HL-60 (cell line): ENCODE results near the gene EPM2A.

Experiments used
- DNase-seq, 2 experiments: peaks; one replicate each; pipeline ENCODE4 v3.0.0-alpha.2; 2010 to 2020; ENCODE audit warnings: low read depth in 1 of 2, low spot score in 1 of 2
- H3K27ac ChIP-seq: fragments of 250-450 bp; sonication (Bioruptor Pico); replicated peaks from 2 replicates; pipeline ENCODE4 v1.5.1; 2020; ENCODE audit warnings: mild to moderate bottlenecking, moderate library complexity
- H3K27me3 ChIP-seq: fragments of 250-450 bp; sonication (Bioruptor Pico); 2 replicates; pipeline ENCODE4 v1.5.1; 2021; ENCODE audit warnings: mild to moderate bottlenecking, moderate library complexity; ENCODE audit not compliant: insufficient read depth, poor library complexity, severe bottlenecking
- H3K4me3 ChIP-seq: replicated peaks from 2 replicates; pipeline ENCODE4 v1.5.1; 2011; ENCODE audit warnings: mild to moderate bottlenecking, control low read depth, low read length; ENCODE audit not compliant: insufficient read depth
- GABPA ChIP-seq: IDR thresholded peaks from 2 replicates; pipeline ENCODE4 v1.6.1; 2012; ENCODE audit warnings: low read depth
- POLR2AphosphoS5 ChIP-seq: IDR thresholded peaks from 2 replicates; pipeline ENCODE4 v1.6.1; 2012; ENCODE audit warnings: low read depth
- SPI1 ChIP-seq: IDR thresholded peaks from 2 replicates; pipeline ENCODE4 v1.6.1; 2012; ENCODE audit warnings: low read depth, mild to moderate bottlenecking, borderline replicate concordance
- TF ChIP-seq, protein P1 (sequence below): IDR thresholded peaks from one replicate; pipeline ENCODE4 v1.5.1; 2011; ENCODE audit warnings: low read length, control low read depth, inconsistent platforms; ENCODE audit not compliant: insufficient read depth
- TF ChIP-seq, protein P2 (sequence below): IDR thresholded peaks from 2 replicates; pipeline ENCODE4 v1.6.1; 2012; ENCODE audit warnings: low read depth; ENCODE audit not compliant: insufficient replicate concordance

Gene EPM2A

DNA sequence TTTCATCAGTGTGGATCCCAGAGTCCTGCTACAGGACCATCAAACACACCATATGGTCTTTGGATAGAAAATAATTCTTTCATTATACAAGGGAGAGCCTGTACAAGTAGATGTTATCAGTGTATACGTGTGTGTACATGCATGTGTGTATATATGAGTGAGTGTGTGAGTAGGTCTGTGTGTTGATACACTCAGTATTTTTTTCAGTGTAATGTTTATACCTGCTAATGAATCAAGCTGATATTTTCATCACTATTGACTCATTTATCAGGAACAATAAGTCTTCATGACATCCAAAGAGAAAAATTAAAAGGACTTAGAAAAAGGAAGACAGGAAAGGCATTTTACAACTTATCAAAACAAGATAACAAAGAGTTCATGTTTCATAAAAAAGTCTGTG lies 66.5 kb downstream of the EPM2A start:
- TF ChIP-seq GABPA, result no peak
- TF ChIP-seq POLR2AphosphoS5, result no peak
- no peak for TF ChIP-seq SPI1
- TF ChIP-seq, protein P1, sequence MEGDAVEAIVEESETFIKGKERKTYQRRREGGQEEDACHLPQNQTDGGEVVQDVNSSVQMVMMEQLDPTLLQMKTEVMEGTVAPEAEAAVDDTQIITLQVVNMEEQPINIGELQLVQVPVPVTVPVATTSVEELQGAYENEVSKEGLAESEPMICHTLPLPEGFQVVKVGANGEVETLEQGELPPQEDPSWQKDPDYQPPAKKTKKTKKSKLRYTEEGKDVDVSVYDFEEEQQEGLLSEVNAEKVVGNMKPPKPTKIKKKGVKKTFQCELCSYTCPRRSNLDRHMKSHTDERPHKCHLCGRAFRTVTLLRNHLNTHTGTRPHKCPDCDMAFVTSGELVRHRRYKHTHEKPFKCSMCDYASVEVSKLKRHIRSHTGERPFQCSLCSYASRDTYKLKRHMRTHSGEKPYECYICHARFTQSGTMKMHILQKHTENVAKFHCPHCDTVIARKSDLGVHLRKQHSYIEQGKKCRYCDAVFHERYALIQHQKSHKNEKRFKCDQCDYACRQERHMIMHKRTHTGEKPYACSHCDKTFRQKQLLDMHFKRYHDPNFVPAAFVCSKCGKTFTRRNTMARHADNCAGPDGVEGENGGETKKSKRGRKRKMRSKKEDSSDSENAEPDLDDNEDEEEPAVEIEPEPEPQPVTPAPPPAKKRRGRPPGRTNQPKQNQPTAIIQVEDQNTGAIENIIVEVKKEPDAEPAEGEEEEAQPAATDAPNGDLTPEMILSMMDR, result no peak
- TF ChIP-seq, protein P2, sequence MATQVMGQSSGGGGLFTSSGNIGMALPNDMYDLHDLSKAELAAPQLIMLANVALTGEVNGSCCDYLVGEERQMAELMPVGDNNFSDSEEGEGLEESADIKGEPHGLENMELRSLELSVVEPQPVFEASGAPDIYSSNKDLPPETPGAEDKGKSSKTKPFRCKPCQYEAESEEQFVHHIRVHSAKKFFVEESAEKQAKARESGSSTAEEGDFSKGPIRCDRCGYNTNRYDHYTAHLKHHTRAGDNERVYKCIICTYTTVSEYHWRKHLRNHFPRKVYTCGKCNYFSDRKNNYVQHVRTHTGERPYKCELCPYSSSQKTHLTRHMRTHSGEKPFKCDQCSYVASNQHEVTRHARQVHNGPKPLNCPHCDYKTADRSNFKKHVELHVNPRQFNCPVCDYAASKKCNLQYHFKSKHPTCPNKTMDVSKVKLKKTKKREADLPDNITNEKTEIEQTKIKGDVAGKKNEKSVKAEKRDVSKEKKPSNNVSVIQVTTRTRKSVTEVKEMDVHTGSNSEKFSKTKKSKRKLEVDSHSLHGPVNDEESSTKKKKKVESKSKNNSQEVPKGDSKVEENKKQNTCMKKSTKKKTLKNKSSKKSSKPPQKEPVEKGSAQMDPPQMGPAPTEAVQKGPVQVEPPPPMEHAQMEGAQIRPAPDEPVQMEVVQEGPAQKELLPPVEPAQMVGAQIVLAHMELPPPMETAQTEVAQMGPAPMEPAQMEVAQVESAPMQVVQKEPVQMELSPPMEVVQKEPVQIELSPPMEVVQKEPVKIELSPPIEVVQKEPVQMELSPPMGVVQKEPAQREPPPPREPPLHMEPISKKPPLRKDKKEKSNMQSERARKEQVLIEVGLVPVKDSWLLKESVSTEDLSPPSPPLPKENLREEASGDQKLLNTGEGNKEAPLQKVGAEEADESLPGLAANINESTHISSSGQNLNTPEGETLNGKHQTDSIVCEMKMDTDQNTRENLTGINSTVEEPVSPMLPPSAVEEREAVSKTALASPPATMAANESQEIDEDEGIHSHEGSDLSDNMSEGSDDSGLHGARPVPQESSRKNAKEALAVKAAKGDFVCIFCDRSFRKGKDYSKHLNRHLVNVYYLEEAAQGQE, result no peak
- Histone ChIP-seq H3K27ac (no peak overlapping the region), H3K27me3 (no peaks in the 10 kb centered on the region), H3K4me3 (no peak overlapping the region)
- DNase-seq, result no peak

DNA sequence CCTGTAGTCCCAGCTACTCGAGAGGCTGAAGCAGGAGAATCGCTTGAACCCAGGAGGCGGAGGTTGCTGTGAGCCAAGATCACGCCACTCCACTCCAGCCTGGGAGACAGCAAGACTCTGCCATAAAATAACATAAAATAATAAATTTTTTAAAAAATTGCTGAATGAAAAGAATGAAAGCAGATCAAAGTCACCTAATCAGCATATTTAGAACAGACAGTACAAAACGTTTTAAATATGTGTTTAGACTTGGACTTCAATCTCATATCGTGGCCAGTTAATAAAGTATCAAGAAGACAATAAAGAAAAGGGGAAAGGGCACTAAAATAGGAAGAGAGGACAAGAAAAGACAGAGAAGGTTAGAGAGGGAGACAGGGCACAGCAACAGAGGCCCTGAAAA lies 74.6 kb downstream of the EPM2A start:
- no peak for DNase-seq
- Histone ChIP-seq H3K27me3 (no peaks in the 10 kb centered on the region), H3K4me3 (no peak overlapping the region), H3K27ac (no peak overlapping the region)
- TF ChIP-seq, protein P1, result no peak
- no peak for TF ChIP-seq GABPA
- TF ChIP-seq SPI1, result no peak
- TF ChIP-seq, protein P2, result no peak
- TF ChIP-seq POLR2AphosphoS5, result no peak

DNA sequence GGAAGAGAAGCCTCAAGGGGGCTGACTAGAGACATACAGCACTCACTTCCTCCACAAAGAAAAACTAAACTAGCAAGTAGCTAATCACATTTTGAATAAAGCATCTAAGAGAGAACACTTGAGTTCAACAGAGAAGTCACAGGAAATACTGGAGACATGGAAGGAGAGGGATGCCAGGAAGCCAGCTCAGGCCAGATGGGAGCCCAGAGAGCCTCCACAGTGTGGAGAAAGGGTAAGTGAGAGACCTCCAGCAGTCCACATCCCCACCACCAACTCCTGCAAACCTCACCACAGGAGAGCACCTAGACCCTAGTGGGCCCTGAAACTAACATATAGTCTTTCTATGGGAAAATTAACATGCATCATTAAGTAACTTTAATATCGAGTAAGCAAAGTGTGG lies 79.2 kb downstream of the EPM2A start:
- no peak overlapping the region for H3K27ac ChIP-seq
- no peak overlapping the region for H3K4me3 ChIP-seq
- TF ChIP-seq POLR2AphosphoS5 (no peak), GABPA (no peak), SPI1 (no peak)
- TF ChIP-seq, protein P1, result no peak
- TF ChIP-seq, protein P2, result no peak
- no peaks in the 10 kb centered on the region for H3K27me3 ChIP-seq
- DNase-seq, result no peak
